Chondrocyte (in vitro differentiated cells): Measurements from ENCODE around the gene FRS2. TPM values are rescaled to one million over a fixed set of nuclear protein-coding genes. Genes with fewer than 3 reads are reported as not detected.
"Not testable (repeated sequence)": the region's sequence is repeated elsewhere in the genome, so short reads cannot be mapped to it uniquely, and the experiment has no call there.

ENCODE experiments used
- DNase-seq: peaks from one replicate; pipeline ENCODE4 v3.0.0; 2021; ENCODE audit warnings: mixed read lengths, low spot score
- H3K27ac Mint-ChIP-seq: one replicate; pipeline ENCODE4 v1.8.0; 2021; ENCODE audit warnings: mild to moderate bottlenecking, moderate library complexity, mixed read lengths; ENCODE audit not compliant: unreplicated experiment
- H3K27me3 Mint-ChIP-seq: 2 replicates; pipeline ENCODE4 v1.8.0; 2021; ENCODE audit warnings: low read depth, mixed read lengths
- H3K36me3 Mint-ChIP-seq: 2 replicates; pipeline ENCODE4 v1.8.0; 2021; ENCODE audit warnings: low read depth, mixed read lengths
- H3K4me1 Mint-ChIP-seq: 2 replicates; pipeline ENCODE4 v1.8.0; 2021; ENCODE audit warnings: low read depth, mild to moderate bottlenecking, mixed read lengths
- H3K4me3 Mint-ChIP-seq: one replicate; pipeline ENCODE4 v1.8.0; 2021; ENCODE audit warnings: mild to moderate bottlenecking, moderate library complexity, mixed read lengths; ENCODE audit not compliant: unreplicated experiment
- H3K9me3 Mint-ChIP-seq: 2 replicates; pipeline ENCODE4 v1.8.0; 2021; ENCODE audit warnings: low read depth, mixed read lengths
- total RNA-seq: library from RNA; stranded (reverse); gene quantifications from 3 replicates; pipeline ENCODE4 v1.2.1, GENCODE V29; 2021
- TF ChIP-seq, protein P1 (sequence below): fragments of 200-600 bp; sonication (generic); IDR thresholded peaks from 2 replicates; pipeline ENCODE4 v1.5.0; 2021; ENCODE audit warnings: antibody characterized with exemption, mild to moderate bottlenecking, moderate library complexity

Gene FRS2
- total RNA-seq, 1 donor from 2014 or later, result 46.9 TPM

- Mint-ChIP-seq H3K9me3 (no peaks in the 10 kb centered on the region), H3K27me3 (no peaks in the 10 kb centered on the region), H3K27ac (no peak overlapping the region), H3K36me3 (no peaks in the 10 kb centered on the region), H3K4me1 (no peaks in the 10 kb centered on the region), H3K4me3 (no peak overlapping the region)
- DNase-seq, result no peak
- TF ChIP-seq, protein P1, sequence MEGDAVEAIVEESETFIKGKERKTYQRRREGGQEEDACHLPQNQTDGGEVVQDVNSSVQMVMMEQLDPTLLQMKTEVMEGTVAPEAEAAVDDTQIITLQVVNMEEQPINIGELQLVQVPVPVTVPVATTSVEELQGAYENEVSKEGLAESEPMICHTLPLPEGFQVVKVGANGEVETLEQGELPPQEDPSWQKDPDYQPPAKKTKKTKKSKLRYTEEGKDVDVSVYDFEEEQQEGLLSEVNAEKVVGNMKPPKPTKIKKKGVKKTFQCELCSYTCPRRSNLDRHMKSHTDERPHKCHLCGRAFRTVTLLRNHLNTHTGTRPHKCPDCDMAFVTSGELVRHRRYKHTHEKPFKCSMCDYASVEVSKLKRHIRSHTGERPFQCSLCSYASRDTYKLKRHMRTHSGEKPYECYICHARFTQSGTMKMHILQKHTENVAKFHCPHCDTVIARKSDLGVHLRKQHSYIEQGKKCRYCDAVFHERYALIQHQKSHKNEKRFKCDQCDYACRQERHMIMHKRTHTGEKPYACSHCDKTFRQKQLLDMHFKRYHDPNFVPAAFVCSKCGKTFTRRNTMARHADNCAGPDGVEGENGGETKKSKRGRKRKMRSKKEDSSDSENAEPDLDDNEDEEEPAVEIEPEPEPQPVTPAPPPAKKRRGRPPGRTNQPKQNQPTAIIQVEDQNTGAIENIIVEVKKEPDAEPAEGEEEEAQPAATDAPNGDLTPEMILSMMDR, result no peak
These were observed 26.3 kb upstream of the FRS2 start for GRCh38 chr12:69443916-69444315.

GRCh38 chr12:69447892-69448291 lies 22.3 kb upstream of the FRS2 start:
- TF ChIP-seq, protein P1, result no peak
- no peak for DNase-seq
- Mint-ChIP-seq H3K4me3 (no peak overlapping the region), H3K27ac (no peak overlapping the region), H3K27me3 (no peaks in the 10 kb centered on the region), H3K4me1 (no peaks in the 10 kb centered on the region), H3K36me3 (no peaks in the 10 kb centered on the region), H3K9me3 (no peaks in the 10 kb centered on the region)

- H3K27me3 Mint-ChIP-seq, H3K4me1 Mint-ChIP-seq, H3K36me3 Mint-ChIP-seq, DNase-seq, H3K27ac Mint-ChIP-seq, H3K9me3 Mint-ChIP-seq, H3K4me3 Mint-ChIP-seq: not testable (repeated sequence)
These were observed 17.5 kb upstream of the FRS2 start for GRCh38 chr12:69452598-69453132.

GRCh38 chr12:69456239-69456638 lies 13.9 kb upstream of the FRS2 start:
- H3K9me3 Mint-ChIP-seq, result no peaks in the 10 kb centered on the region
- no peak overlapping the region for H3K4me3 Mint-ChIP-seq
- TF ChIP-seq, protein P1, result no peak
- no peaks in the 10 kb centered on the region for H3K36me3 Mint-ChIP-seq
- DNase-seq, result no peak
- no peaks in the 10 kb centered on the region for H3K4me1 Mint-ChIP-seq
- H3K27ac Mint-ChIP-seq, result no peak overlapping the region
- H3K27me3 Mint-ChIP-seq, result no peaks in the 10 kb centered on the region

DNA sequence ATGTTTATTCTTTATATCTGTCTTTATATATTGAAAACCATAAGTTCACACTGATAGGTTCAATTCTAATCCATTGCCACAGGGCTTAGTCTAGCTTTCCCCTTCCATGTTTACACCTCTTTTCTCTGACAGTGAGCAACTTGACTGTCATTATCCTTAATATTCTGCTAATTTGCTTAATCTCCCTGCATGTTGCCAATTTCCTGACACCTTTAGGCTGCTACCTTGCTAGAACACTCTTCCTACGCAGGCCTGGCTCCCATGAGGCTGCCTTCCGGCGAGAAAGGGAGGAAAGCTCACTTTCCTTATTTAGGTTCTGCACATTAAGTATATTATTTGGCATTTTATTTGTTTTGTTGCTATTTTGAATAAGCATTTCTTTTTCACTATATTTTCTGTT lies 12.8 kb upstream of the FRS2 start:
- Mint-ChIP-seq H3K36me3 (no peaks in the 10 kb centered on the region), H3K4me3 (no peak overlapping the region), H3K27ac (no peak overlapping the region), H3K4me1 (no peaks in the 10 kb centered on the region), H3K9me3 (no peaks in the 10 kb centered on the region), H3K27me3 (no peaks in the 10 kb centered on the region)
- DNase-seq, result no peak
- TF ChIP-seq, protein P1, result no peak

GRCh38 chr12:69459477-69459876 lies 10.7 kb upstream of the FRS2 start:
- H3K27me3 Mint-ChIP-seq, result no peaks in the 10 kb centered on the region
- TF ChIP-seq, protein P1, result no peak
- no peak for DNase-seq
- H3K27ac Mint-ChIP-seq, result no peak overlapping the region
- no peaks in the 10 kb centered on the region for H3K4me1 Mint-ChIP-seq
- H3K36me3 Mint-ChIP-seq, result no peaks in the 10 kb centered on the region
- H3K4me3 Mint-ChIP-seq, result no peak overlapping the region
- no peaks in the 10 kb centered on the region for H3K9me3 Mint-ChIP-seq
